GM12878 (cell line): ENCODE data around the gene VEGFB. TPM values are rescaled to one million over a fixed set of nuclear protein-coding genes. Genes with fewer than 3 reads are reported as not detected.

Experiments
- ATAC-seq: fragments of 200-7000 bp; cut with Tn5 transposase; 3 replicates; pipeline ENCODE4 v1.9.1; 2020; ENCODE audit warnings: mild to moderate bottlenecking, moderate library complexity
- BruUV-seq: library from RNA; stranded (reverse); fragments of 400-500 nt; replicated peaks from 2 replicates; lab custom pipeline; 2021; lab: Mats Ljungman, UMichigan
- CTCF ChIA-PET: fragments of 300-600 bp; sonication (Branson Sonifier 250); formaldehyde crosslinking; extraction: SDS; loops from one replicate; lab custom pipeline; 2021; ENCODE audit warnings: inconsistent platforms; lab: Yijun Ruan, JAX
- POLR2A ChIA-PET: fragments of 350-600 bp; formaldehyde crosslinking; extraction: SDS; loops from one replicate; lab custom pipeline; 2021; ENCODE audit warnings: inconsistent platforms; lab: Charles Lee
- RAD21 ChIA-PET: fragments of 300-600 bp; sonication (Branson Sonifier 250); formaldehyde crosslinking; loops from one replicate; lab custom pipeline; 2023; ENCODE audit warnings: antibody characterized with exemption; ENCODE audit not compliant: unreplicated experiment; lab: Charles Lee
- SMC1A ChIA-PET: fragments of 300-600 bp; sonication (Branson Sonifier 250); formaldehyde crosslinking; loops from one replicate; lab custom pipeline; 2023; ENCODE audit not compliant: unreplicated experiment, uncharacterized antibody; lab: Charles Lee
- DNase-seq: peaks from one replicate; pipeline ENCODE4 v3.0.0-alpha.2; 2011; ENCODE audit warnings: low read depth, low spot score
- FAIRE-seq: peaks from 3 replicates; lab custom pipeline; 2011; peaks lifted over from hg19 to GRCh38; lab: Jason Lieb, UNC
- H2AFZ ChIP-seq: 2 replicates; pipeline ENCODE4 v1.6.0; 2011; ENCODE audit warnings: low read depth, low read length, control low read depth; ENCODE audit not compliant: control insufficient read depth
- H3K27ac ChIP-seq: 2 replicates; pipeline ENCODE4 v1.5.1; 2011; ENCODE audit warnings: control low read depth; ENCODE audit not compliant: control insufficient read depth, insufficient read depth
- H3K27me3 ChIP-seq, 2 experiments: replicated peaks in 1 of 2; 2 replicates each; pipeline versions ENCODE4 v1.6.0 to v1.6.1; 2011; ENCODE audit warnings: low read length in 1 of 2; ENCODE audit not compliant: control insufficient read depth in 2 of 2, insufficient read depth in 2 of 2
- H3K36me3 ChIP-seq, 2 experiments: 2 replicates each; pipeline ENCODE4 v1.5.1; 2011; ENCODE audit warnings: low read length in 1 of 2; ENCODE audit not compliant: control insufficient read depth in 2 of 2, insufficient read depth in 2 of 2
- H3K4me1 ChIP-seq: 2 replicates; pipeline ENCODE4 v1.6.1; 2011; ENCODE audit warnings: mild to moderate bottlenecking, low read length, moderate library complexity, mixed read lengths; ENCODE audit not compliant: control insufficient read depth, insufficient read depth
- H3K4me2 ChIP-seq: 2 replicates; pipeline ENCODE4 v1.6.0; 2011; ENCODE audit warnings: control low read depth; ENCODE audit not compliant: control insufficient read depth, insufficient read depth
- H3K4me3 ChIP-seq: fragments of 200-600 bp; sonication (generic); 2 replicates; pipeline ENCODE4 v1.5.1; 2016
- H3K79me2 ChIP-seq: 2 replicates; pipeline ENCODE4 v1.6.0; 2011; ENCODE audit warnings: low read length; ENCODE audit not compliant: control insufficient read depth, insufficient read depth
- H3K9ac ChIP-seq: 2 replicates; pipeline ENCODE4 v1.8.0; 2011; ENCODE audit warnings: low read length, control low read depth, mixed read lengths; ENCODE audit not compliant: control insufficient read depth, insufficient read depth
- H3K9me3 ChIP-seq: replicated peaks from 3 replicates; pipeline ENCODE4 v1.5.1; 2011; ENCODE audit warnings: mild to moderate bottlenecking, low read length; ENCODE audit not compliant: control insufficient read depth, insufficient read depth
- H4K20me1 ChIP-seq: 2 replicates; pipeline ENCODE4 v1.6.0; 2011; ENCODE audit not compliant: control insufficient read depth, insufficient read depth
- HDAC2 ChIP-seq: fragments of 200-600 bp; sonication (generic); IDR thresholded peaks from 2 replicates; pipeline ENCODE4 v1.6.1; 2017
- HDGF ChIP-seq: fragments of 450-650 bp; IDR thresholded peaks from 2 replicates; pipeline ENCODE4 v1.6.1; 2016; ENCODE audit warnings: antibody characterized with exemption
- KDM1A ChIP-seq: fragments of 200-600 bp; sonication (generic); IDR thresholded peaks from 2 replicates; pipeline ENCODE4 v1.6.1; 2016; ENCODE audit warnings: borderline replicate concordance
- MYB ChIP-seq: fragments of 150-350 bp; IDR thresholded peaks from 2 replicates; pipeline ENCODE4 v1.6.1; 2014; ENCODE audit warnings: mild to moderate bottlenecking, low read depth, low read length, borderline replicate concordance
- RELA ChIP-seq: fragments of 450-650 bp; IDR thresholded peaks from 2 replicates; pipeline ENCODE4 v1.8.0; 2014; ENCODE audit warnings: borderline replicate concordance; ENCODE audit not compliant: partially characterized antibody
- SMAD5 ChIP-seq: IDR thresholded peaks from 2 replicates; pipeline ENCODE4 v1.6.1; 2016; ENCODE audit warnings: antibody characterized with exemption, low read depth
- SUZ12 ChIP-seq: fragments of 200-600 bp; sonication (generic); IDR thresholded peaks from one replicate; pipeline ENCODE4 v1.6.1; 2018; ENCODE audit warnings: antibody characterized with exemption, mild to moderate bottlenecking; ENCODE audit not compliant: unreplicated experiment
- TARDBP ChIP-seq: IDR thresholded peaks from 2 replicates; pipeline ENCODE4 v1.6.1; 2016; ENCODE audit warnings: borderline replicate concordance
- WGBS: methylation state at CpG from one replicate; pipeline ENCODE4 v1.1.6; 2016; ENCODE audit warnings: low lambda C conversion rate; ENCODE audit not compliant: insufficient replicate concordance, insufficient coverage; ENCODE audit errors: missing lambda C conversion rate; 5-methylcytosine and 5-hydroxymethylcytosine counted together
- in situ Hi-C: fragments of 300-500 bp; cut with MboI; formaldehyde crosslinking; loops from 9 replicates; pipeline ENCODE4 v1.14.3; 2018; ENCODE audit warnings: mixed read lengths
- intact Hi-C: fragments of 100-400 bp; cut with micrococcal nuclease; formaldehyde crosslinking; loops from one replicate; pipeline ENCODE4 v1.14.2; 2022; ENCODE audit not compliant: unreplicated experiment
- polyA plus RNA-seq, 11 experiments: library from polyadenylated mRNA; depleted of rRNA in 4 of 11; unstranded in 6 of 11; stranded (reverse) in 5 of 11; fragments of >200 nt; fragmentation: Nextera tagmentation in 4 of 11; fragmentation: Illumina TruSeq in 1 of 11; extraction: Ambion mirVana in 4 of 11; extraction: Trizol in 1 of 11; gene quantifications; 1 replicate in 1 of 11; 2 replicates in 10 of 11; pipeline versions ENCODE4 v1.2.1 to v1.2.3, GENCODE V29; 2011 to 2016; ENCODE audit warnings: inconsistent platforms in 2 of 11, missing spikeins in 2 of 11, low read depth in 1 of 11
- total RNA-seq, 4 experiments: library from RNA; depleted of rRNA in 3 of 4; stranded (reverse); fragments of >200 nt in 3 of 4; fragmentation: Illumina TruSeq in 1 of 4; extraction: Trizol in 1 of 4; gene quantifications; 2 replicates each; pipeline versions ENCODE4 v1.2.1 to v1.2.3, GENCODE V29; 2013 to 2021
- TF ChIP-seq, protein P1 (sequence below): fragments of 450-650 bp; formaldehyde crosslinking; IDR thresholded peaks from 2 replicates; pipeline ENCODE4 v1.5.0; 2022; ENCODE audit warnings: mild to moderate bottlenecking, missing genetic modification characterization
- TF ChIP-seq, protein P2 (sequence below): fragments of 450-650 bp; IDR thresholded peaks from 2 replicates; pipeline ENCODE4 v1.6.1; 2017; ENCODE audit warnings: mild to moderate bottlenecking
- TF ChIP-seq, protein P3 (sequence below): fragments of 450-650 bp; IDR thresholded peaks from 2 replicates; pipeline ENCODE4 v1.6.1; 2016; ENCODE audit warnings: mild to moderate bottlenecking
- TF ChIP-seq, protein P4 (sequence below): fragments of 450-650 bp; IDR thresholded peaks from 2 replicates; pipeline ENCODE4 v1.6.1; 2017; ENCODE audit warnings: mild to moderate bottlenecking, low read depth, inconsistent platforms; ENCODE audit not compliant: poor library complexity, severe bottlenecking

The VEGFB gene
- total and polyA plus RNA-seq, 10 of the 15 experiments (the other 5 are each of a cell fraction or from before 2014, with no cell fraction given), result 7.0 to 75.8 (median 20.3) TPM

GRCh38 chr11:64230171-64230984, 4.0 kb upstream of the VEGFB start, which contains the start of gene DNAJC4:
DNAJC4 (plus strand) TSS chr11:64230548; CDS start chr11:64230855, 307 bp downstream.
- ATAC-seq (peak; percentile 61), FAIRE-seq (peak; percentile 64), DNase-seq (peak; percentile 62)
- Histone ChIP-seq H3K27me3 (no peaks in the 10 kb centered on the region), H3K27ac (peak within 1 kb of the TSS; percentile 86), H3K4me2 (peak within 1 kb of the TSS; percentile 98), H3K9me3 (no peaks in the 10 kb centered on the region), H3K4me3 (peak within 1 kb of the TSS; percentile 95), H2AFZ (peak within 1 kb of the TSS; percentile 94), H3K36me3 (no peaks in the 10 kb centered on the region), H3K79me2 (peaks cover 36% of the 10 kb centered on the region), H4K20me1 (no peaks in the 10 kb centered on the region), H3K4me1 (peaks cover 34% of the 10 kb centered on the region), H3K9ac (peak within 1 kb of the TSS; percentile 79)
- POLR2A ChIA-PET, result interaction anchor here (0.7 to 9.7 kb wide), 6 partner anchors 9 to 74 kb away, joined by 4 to 77 read pairs (median 6); partner anchors contain the start of genes FKBP2 and PPP1R14B
- SMC1A ChIA-PET, result no interaction called here
- CTCF ChIA-PET, result interaction anchor here (0.6 to 1.2 kb wide), 3 partner anchors 23 to 70 kb away, joined by 3 to 8 read pairs (median 4); partner anchors contain the start of gene FERMT3
- RAD21 ChIA-PET, result interaction anchor here (0.6 to 1.0 kb wide), 2 partner anchors 24 to 26 kb away, joined by 3 to 6 read pairs; partner anchors contain the start of gene FERMT3
- in situ Hi-C loops (loop anchor here (25.0 kb wide), 1 partner anchor 1632 kb away; the partner anchor contains the start of genes CFL1, EFEMP2 and MUS81), intact Hi-C loops (no loop called here)
- under 1% methylated on average over 56 of the region's 62 CpGs for WGBS
- BruUV-seq, result no TSS peak
- TF ChIP-seq HDAC2 (no peak), HDGF (0 out of 2 replicates have a peak, but pooled peaks have one; percentile 59), MYB (no peak), TARDBP (no peak), RELA (peak; percentile 11), SMAD5 (no peak), KDM1A (no peak), SUZ12 (no peak)
- TF ChIP-seq, protein P1, sequence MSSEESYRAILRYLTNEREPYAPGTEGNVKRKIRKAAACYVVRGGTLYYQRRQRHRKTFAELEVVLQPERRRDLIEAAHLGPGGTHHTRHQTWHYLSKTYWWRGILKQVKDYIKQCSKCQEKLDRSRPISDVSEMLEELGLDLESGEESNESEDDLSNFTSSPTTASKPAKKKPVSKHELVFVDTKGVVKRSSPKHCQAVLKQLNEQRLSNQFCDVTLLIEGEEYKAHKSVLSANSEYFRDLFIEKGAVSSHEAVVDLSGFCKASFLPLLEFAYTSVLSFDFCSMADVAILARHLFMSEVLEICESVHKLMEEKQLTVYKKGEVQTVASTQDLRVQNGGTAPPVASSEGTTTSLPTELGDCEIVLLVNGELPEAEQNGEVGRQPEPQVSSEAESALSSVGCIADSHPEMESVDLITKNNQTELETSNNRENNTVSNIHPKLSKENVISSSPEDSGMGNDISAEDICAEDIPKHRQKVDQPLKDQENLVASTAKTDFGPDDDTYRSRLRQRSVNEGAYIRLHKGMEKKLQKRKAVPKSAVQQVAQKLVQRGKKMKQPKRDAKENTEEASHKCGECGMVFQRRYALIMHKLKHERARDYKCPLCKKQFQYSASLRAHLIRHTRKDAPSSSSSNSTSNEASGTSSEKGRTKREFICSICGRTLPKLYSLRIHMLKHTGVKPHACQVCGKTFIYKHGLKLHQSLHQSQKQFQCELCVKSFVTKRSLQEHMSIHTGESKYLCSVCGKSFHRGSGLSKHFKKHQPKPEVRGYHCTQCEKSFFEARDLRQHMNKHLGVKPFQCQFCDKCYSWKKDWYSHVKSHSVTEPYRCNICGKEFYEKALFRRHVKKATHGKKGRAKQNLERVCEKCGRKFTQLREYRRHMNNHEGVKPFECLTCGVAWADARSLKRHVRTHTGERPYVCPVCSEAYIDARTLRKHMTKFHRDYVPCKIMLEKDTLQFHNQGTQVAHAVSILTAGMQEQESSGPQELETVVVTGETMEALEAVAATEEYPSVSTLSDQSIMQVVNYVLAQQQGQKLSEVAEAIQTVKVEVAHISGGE (CRISPR knock-in tag), result no peak
- TF ChIP-seq, protein P2, sequence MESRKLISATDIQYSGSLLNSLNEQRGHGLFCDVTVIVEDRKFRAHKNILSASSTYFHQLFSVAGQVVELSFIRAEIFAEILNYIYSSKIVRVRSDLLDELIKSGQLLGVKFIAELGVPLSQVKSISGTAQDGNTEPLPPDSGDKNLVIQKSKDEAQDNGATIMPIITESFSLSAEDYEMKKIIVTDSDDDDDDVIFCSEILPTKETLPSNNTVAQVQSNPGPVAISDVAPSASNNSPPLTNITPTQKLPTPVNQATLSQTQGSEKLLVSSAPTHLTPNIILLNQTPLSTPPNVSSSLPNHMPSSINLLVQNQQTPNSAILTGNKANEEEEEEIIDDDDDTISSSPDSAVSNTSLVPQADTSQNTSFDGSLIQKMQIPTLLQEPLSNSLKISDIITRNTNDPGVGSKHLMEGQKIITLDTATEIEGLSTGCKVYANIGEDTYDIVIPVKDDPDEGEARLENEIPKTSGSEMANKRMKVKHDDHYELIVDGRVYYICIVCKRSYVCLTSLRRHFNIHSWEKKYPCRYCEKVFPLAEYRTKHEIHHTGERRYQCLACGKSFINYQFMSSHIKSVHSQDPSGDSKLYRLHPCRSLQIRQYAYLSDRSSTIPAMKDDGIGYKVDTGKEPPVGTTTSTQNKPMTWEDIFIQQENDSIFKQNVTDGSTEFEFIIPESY, result no peak
- TF ChIP-seq, protein P3, sequence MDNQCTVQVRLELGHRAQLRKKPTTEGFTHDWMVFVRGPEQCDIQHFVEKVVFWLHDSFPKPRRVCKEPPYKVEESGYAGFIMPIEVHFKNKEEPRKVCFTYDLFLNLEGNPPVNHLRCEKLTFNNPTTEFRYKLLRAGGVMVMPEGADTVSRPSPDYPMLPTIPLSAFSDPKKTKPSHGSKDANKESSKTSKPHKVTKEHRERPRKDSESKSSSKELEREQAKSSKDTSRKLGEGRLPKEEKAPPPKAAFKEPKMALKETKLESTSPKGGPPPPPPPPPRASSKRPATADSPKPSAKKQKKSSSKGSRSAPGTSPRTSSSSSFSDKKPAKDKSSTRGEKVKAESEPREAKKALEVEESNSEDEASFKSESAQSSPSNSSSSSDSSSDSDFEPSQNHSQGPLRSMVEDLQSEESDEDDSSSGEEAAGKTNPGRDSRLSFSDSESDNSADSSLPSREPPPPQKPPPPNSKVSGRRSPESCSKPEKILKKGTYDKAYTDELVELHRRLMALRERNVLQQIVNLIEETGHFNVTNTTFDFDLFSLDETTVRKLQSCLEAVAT, result no peak; the same call in 1 of the 2 replicates
- TF ChIP-seq, protein P4, sequence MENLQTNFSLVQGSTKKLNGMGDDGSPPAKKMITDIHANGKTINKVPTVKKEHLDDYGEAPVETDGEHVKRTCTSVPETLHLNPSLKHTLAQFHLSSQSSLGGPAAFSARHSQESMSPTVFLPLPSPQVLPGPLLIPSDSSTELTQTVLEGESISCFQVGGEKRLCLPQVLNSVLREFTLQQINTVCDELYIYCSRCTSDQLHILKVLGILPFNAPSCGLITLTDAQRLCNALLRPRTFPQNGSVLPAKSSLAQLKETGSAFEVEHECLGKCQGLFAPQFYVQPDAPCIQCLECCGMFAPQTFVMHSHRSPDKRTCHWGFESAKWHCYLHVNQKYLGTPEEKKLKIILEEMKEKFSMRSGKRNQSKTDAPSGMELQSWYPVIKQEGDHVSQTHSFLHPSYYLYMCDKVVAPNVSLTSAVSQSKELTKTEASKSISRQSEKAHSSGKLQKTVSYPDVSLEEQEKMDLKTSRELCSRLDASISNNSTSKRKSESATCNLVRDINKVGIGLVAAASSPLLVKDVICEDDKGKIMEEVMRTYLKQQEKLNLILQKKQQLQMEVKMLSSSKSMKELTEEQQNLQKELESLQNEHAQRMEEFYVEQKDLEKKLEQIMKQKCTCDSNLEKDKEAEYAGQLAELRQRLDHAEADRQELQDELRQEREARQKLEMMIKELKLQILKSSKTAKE, result no peak
